Measurements from ENCODE around the gene SLC17A5.
"Not testable (repeated sequence)": the region's sequence is repeated elsewhere in the genome, so short reads cannot be mapped to it uniquely, and the experiment has no call there.

The SLC17A5 gene

DNA sequence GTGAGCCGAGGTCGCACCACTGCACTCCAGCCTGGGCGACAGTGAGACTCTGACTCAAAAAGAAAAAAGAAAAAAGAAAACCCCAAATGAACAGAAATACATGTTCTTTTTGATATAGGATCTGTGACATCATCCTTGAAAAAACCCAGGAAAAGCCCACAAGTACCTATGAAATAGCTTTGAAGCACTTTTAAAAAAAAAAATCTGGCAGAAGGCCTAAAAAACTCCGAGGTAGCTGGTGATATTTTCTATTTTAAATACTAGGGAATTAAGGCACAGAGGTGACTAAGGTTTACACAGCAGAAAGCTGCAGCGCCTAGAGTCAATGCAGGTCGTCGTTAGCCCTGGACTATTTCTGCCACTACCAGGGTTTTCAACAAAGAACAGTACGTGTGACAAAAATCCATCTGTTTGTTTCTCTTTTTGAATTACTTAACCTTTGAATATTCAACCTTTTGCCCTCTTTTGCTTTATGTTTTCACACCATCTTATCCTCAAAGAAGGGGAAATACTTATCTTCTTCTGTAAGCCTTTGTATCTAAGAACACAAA, 93.5 kb downstream of the SLC17A5 start:
- TF ChIP-seq, protein P1, sequence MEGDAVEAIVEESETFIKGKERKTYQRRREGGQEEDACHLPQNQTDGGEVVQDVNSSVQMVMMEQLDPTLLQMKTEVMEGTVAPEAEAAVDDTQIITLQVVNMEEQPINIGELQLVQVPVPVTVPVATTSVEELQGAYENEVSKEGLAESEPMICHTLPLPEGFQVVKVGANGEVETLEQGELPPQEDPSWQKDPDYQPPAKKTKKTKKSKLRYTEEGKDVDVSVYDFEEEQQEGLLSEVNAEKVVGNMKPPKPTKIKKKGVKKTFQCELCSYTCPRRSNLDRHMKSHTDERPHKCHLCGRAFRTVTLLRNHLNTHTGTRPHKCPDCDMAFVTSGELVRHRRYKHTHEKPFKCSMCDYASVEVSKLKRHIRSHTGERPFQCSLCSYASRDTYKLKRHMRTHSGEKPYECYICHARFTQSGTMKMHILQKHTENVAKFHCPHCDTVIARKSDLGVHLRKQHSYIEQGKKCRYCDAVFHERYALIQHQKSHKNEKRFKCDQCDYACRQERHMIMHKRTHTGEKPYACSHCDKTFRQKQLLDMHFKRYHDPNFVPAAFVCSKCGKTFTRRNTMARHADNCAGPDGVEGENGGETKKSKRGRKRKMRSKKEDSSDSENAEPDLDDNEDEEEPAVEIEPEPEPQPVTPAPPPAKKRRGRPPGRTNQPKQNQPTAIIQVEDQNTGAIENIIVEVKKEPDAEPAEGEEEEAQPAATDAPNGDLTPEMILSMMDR (IDR thresholded peaks at IDR 0.05; ENCODE audit: low read depth, low read length): no peak
- DNase-seq (ENCODE audit: extremely low read depth, low read depth): no peak

DNA sequence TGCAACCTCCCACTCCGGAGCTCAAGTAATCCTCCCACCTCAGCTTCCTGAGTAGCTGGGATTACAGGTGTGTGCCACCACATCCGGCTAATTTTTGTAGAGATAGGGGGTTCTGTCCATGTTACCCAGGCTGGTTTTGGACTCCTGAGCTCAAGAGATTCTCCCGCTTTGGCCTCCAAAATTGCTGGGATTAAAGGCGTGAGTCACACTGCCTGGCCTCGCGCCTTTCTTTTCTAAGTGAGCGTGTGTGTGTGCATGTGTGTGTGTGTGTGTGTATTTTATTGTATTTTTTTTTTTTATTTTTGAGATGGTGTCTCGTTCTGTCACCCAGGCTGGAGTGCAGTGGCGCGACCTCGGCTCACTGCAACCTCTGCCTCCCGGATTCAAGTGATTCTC, 94.4 kb downstream of the SLC17A5 start:
- DNase-seq (ENCODE audit: extremely low read depth, low read depth): not testable (repeated sequence)

DNA sequence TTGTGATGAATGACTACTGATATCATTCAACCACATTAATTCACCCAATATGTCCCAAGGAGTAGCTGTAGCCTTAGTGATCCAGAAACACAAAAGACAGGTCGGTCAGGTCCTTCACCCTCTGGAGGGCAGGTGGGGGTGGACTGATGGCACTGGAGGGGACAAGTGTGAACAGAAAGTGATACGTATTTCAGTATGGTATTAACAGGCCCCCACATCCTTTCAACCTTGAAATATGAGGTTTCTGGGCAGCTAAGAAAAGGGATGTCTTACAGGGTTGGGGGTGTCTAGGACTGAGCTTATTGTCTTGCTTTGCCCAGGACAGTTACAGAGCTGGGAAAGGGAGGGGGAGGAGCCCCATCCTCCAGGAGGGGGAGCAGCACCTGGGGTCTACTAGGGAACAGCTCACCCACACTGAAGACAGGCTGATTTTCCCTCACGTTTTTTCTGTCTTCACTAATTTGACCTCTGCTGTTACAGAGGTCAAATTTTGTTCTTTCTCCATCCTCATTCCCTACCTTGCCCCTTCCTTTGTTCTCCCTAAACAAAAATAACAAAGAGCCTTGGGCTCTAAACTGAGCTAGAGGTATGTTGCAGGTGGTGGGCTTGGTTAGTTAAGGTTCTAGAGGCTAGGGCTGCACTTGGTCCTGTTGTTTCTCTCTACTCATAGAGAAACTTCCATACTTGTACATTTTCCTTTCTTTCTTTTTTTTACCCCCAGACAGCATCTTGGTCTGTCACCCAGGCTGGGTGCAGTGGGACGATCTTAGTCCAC, 95.0 kb downstream of the SLC17A5 start:
- no peak for DNase-seq (ENCODE audit: extremely low read depth, low read depth)
- TF ChIP-seq, protein P1 (IDR thresholded peaks at IDR 0.05; ENCODE audit: low read depth, low read length): no peak

DNA sequence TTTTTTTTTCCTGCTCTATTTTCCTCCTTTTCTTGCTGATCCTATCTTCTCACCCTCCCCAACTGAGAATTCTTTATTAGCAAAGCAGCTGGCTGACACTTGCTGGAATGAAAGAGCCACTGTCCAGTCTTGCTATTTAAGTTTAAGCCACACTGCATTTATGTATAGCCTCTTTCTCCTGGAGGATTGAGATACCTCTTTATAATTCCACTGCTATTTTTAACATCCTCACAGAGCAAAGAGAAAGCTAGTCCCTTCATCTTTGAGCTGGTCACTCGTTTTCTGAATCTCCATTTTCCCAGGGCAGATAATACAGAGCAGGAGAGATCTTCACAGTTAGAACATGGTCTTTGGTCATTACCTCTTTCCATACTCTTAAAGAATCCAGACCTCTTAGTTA, 97.0 kb downstream of the SLC17A5 start:
- TF ChIP-seq, protein P1 (IDR thresholded peaks at IDR 0.05; ENCODE audit: low read depth, low read length): no peak
- DNase-seq (ENCODE audit: extremely low read depth, low read depth): no peak

DNA sequence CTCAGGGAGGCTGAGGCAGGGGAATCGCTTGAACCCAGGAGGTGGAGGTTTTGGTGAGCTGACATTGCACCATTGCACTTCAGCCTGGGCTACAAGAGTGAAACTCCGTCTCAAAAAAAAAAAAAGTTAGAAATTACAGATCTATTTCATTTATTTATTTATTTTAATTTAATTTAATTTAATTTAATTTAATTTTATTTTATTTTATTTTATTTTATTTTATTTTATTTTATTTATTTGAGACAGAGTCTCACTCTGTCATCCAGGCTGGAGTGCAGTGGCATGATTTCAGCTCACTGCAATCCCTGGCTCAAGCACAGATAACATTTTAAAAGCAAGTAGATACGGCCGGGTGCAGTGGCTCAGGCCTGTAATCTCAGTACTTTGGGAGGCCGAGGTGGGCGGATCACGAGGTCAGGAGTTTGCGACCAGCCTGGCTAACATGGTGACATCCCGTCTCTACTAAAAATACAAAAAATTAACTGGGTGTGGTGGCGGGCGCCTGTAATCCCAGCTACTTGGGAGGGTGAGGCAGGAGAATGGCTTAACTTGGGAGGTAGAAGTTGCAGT, 98.3 kb downstream of the SLC17A5 start:
- DNase-seq (ENCODE audit: extremely low read depth, low read depth): not testable (repeated sequence)

DNA sequence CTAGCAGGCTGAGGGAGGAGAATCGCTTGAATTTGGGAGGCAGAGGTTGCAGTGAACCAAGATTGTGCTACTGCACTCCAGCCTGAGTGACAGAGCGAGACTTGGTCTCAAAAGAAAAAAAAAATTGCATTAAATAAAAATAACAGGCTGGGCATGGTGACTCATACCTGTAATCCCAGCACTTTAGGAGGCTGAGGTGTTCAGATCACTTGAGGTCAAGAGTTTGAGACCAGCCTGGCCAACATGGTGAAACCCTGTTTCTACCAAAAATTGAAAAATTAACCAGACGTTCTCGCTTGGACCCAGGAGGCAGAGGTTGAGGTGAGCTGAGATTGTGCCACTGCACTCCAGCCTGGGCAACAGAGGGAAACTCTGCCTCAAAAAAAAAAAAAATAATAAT, 102.7 kb downstream of the SLC17A5 start:
- not testable (repeated sequence) for DNase-seq (ENCODE audit: extremely low read depth, low read depth)

DNA sequence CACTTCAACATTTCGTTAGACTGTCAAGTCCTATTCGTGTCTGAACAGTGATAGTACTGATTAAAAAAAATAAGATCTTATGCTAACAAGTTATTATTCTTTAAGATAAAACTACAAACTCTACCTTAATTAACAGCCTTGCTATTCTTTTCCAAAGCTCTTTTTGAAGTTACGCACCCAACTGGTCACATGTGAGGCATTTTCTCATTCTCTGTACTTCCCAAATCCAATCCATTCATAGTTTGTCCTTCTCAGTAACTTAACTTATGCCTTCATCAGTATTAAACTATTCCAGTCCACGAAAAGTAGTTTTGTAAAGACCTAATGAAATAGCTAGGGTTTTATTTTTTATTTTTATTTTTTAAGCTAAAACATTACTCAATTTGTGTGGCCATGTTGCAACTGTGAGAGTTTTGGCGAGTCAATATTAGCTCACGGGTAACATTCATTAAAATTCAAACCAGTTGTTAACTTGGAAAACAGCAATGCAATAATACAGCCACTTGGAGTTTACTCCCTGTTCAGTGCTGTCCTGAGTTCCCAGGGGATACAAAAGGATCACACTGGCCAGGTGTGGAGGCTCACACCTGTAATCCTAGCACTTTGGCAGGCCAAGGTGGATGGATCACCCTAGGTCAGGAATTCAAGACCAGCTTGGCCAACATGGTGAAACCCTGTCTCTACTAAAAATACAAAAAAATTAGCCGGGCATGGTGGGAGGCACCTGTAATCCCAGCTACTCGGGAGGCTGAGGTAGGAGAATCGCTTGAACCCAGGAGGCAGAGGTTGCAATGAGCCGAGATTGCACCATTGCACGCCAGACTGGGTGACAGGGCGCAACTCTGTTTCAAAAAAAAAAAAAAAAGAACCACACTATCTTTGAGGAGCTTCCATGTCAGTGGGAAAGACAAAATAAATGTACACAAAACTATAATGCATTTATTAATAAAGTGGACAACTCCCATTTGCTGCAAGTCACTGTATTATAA, 105.0 kb downstream of the SLC17A5 start:
- TF ChIP-seq, protein P1 (IDR thresholded peaks at IDR 0.05; ENCODE audit: low read depth, low read length): no peak; the same call in 1 of the 2 replicates
- DNase-seq (ENCODE audit: extremely low read depth, low read depth): no peak

DNA sequence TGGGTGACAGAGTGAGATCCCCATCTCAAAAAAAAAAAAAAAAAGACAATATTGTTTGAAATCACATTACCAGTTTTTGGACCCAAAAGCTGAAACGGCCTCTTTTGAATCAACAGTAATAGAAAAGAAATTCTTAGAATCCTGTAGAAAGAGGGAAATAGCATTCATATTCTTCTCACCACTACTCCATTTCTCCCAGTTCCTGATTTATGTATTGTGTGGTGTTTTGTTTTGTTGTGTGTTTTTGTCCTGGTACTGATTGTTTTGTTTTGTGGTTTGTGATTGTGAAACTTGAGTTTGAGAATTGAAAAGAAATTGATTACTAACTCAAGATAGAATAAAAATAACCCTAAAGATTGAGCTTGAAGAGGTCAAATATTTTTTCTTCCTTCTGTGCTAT, 106.8 kb downstream of the SLC17A5 start:
- TF ChIP-seq, protein P1 (IDR thresholded peaks at IDR 0.05; ENCODE audit: low read depth, low read length): no peak
- no peak for DNase-seq (ENCODE audit: extremely low read depth, low read depth)
